ENCODE results near the gene HACD3. TPM values are rescaled to one million over a fixed set of nuclear protein-coding genes. Genes with fewer than 3 reads are reported as not detected.
A peak's percentile ranks its signal among the peaks of the same experiment; 100 is the strongest.

The HACD3 gene
- total and polyA plus RNA-seq, 8 donors, result 7.0 to 128 (median 18.9) TPM

- H3K4me1 ChIP-seq, result peaks cover 0 to 9% (median 5%) of the 10 kb centered on the region in 4 donors
- H3K36me3 ChIP-seq, result no peaks in the 10 kb centered on the region
- 75 to 91% (median 88%) methylated on average over 1 of the region's 1 CpG for WGBS, 5 donors
- intact Hi-C loops (cut with DNase I; ENCODE audit: low total_unique reads), result no loop called here
- H3K4me3 ChIP-seq, result no peak overlapping the region
- no peaks in the 10 kb centered on the region for H3K9me3 ChIP-seq
- H3K27me3 ChIP-seq, result no peaks in the 10 kb centered on the region
- TF ChIP-seq POLR2A (IDR thresholded peaks at IDR 0.05) (no peak), EP300 (IDR thresholded peaks at IDR 0.05) (no peak), CTCF (IDR thresholded peaks at IDR 0.05) (no peak), POLR2AphosphoS5 (IDR thresholded peaks at IDR 0.05) (no peak)
- no peak overlapping the region for H3K27ac ChIP-seq
- DNase-seq, result peak in 1 of 2 donors; percentile 23
These were observed 4.6 kb upstream of the HACD3 start for GRCh38 chr15:65525622-65526021.

- 92 to 95% (median 93%) methylated on average over 20 of the region's 20 CpGs for WGBS, 5 donors
- TF ChIP-seq POLR2AphosphoS5 (IDR thresholded peaks at IDR 0.05), result no peak
- TF ChIP-seq POLR2A (IDR thresholded peaks at IDR 0.05), result no peak
- TF ChIP-seq EP300 (IDR thresholded peaks at IDR 0.05), result no peak
- TF ChIP-seq CTCF (IDR thresholded peaks at IDR 0.05), result no peak
- DNase-seq, result no peak
- Histone ChIP-seq H3K9me3 (no peaks in the 10 kb centered on the region), H3K4me1 (peaks cover 13 to 37% (median 31%) of the 10 kb centered on the region in 4 donors), H3K27ac (no peak overlapping the region), H3K4me3 (no peak overlapping the region), H3K36me3 (no peaks in the 10 kb centered on the region), H3K27me3 (no peaks in the 10 kb centered on the region)
- intact Hi-C loops (cut with DNase I; ENCODE audit: low total_unique reads), result no loop called here
These were observed 1.7 kb upstream of the HACD3 start for GRCh38 chr15:65528461-65529060.

GRCh38 chr15:65529762-65530317 is 423 bp upstream of the HACD3 start:
- Histone ChIP-seq H3K4me3 (peak overlapping the region; percentile 65 to 96 (median 75)), H3K36me3 (no peaks in the 10 kb centered on the region), H3K9me3 (no peaks in the 10 kb centered on the region), H3K4me1 (peaks cover 13 to 49% (median 40%) of the 10 kb centered on the region in 4 donors), H3K27me3 (no peaks in the 10 kb centered on the region), H3K27ac (peak overlapping the region; percentile 74 to 83 (median 79))
- WGBS, 5 donors, result 55 to 60% (median 57%) methylated on average over 13 of the region's 13 CpGs
- no peak for DNase-seq
- intact Hi-C loops (cut with DNase I; ENCODE audit: low total_unique reads), result no loop called here
- no peak for TF ChIP-seq POLR2A (IDR thresholded peaks at IDR 0.05)
- no peak for TF ChIP-seq POLR2AphosphoS5 (IDR thresholded peaks at IDR 0.05)
- TF ChIP-seq EP300 (IDR thresholded peaks at IDR 0.05), result no peak
- TF ChIP-seq CTCF (IDR thresholded peaks at IDR 0.05), result no peak

GRCh38 chr15:65532738-65533051 is 2.4 kb downstream of the HACD3 start:
- intact Hi-C loops (cut with DNase I; ENCODE audit: low total_unique reads), result no loop called here
- Histone ChIP-seq H3K4me1 (peaks cover 13 to 63% (median 46%) of the 10 kb centered on the region in 4 donors), H3K27me3 (no peaks in the 10 kb centered on the region), H3K4me3 (no peak overlapping the region), H3K9me3 (no peaks in the 10 kb centered on the region), H3K27ac (peak overlapping the region in 2 of 5 donors; percentile 28 to 59), H3K36me3 (no peaks in the 10 kb centered on the region)
- TF ChIP-seq POLR2A (IDR thresholded peaks at IDR 0.05), result no peak
- no peak for TF ChIP-seq EP300 (IDR thresholded peaks at IDR 0.05)
- no peak for TF ChIP-seq POLR2AphosphoS5 (IDR thresholded peaks at IDR 0.05)
- no peak for TF ChIP-seq CTCF (IDR thresholded peaks at IDR 0.05)
- WGBS, 5 donors, result 24 to 39% (median 31%) methylated on average over 1 of the region's 1 CpG
- DNase-seq, result peak in 1 of 2 donors; percentile 39
